ENCODE results near the gene STUM. TPM values are rescaled to one million over a fixed set of nuclear protein-coding genes. Genes with fewer than 3 reads are reported as not detected.

Gene STUM
- total RNA-seq, 6 donors from 2014 or later: under 0.01 to 0.98 (median 0.20) TPM; not detected in 1

GRCh38 chr1:226657895-226658545 is 109.5 kb downstream of the STUM start:
- Histone ChIP-seq H3K27ac (peak overlapping the region in 2 of 4 donors; percentile 71 to 81), H3K36me3 (no peaks in the 10 kb centered on the region), H3K27me3 (no peaks in the 10 kb centered on the region), H3K4me1 (peaks cover 75 to 97% (median 90%) of the 10 kb centered on the region in 4 donors), H3K4me3 (no peak overlapping the region), H3K9me3 (no peaks in the 10 kb centered on the region)
- TF ChIP-seq POLR2A (IDR thresholded peaks at IDR 0.05) (no peak), CTCF (IDR thresholded peaks at IDR 0.05) (no peak), EP300 (IDR thresholded peaks at IDR 0.05) (no peak), POLR2AphosphoS5 (IDR thresholded peaks at IDR 0.05) (no peak)
- no peak for DNase-seq
- WGBS, 2 donors: 75 to 93% methylated on average over 9 to 10 of the region's 10 CpGs
- no peak for ATAC-seq (ENCODE audit: low FRiP score in 2 of 2)

GRCh38 chr1:226658546-226659125 is 110.1 kb downstream of the STUM start:
- Histone ChIP-seq H3K4me3 (no peak overlapping the region), H3K27ac (peak overlapping the region in 2 of 4 donors; percentile 81 to 87), H3K9me3 (no peaks in the 10 kb centered on the region), H3K27me3 (no peaks in the 10 kb centered on the region), H3K36me3 (no peaks in the 10 kb centered on the region), H3K4me1 (peaks cover 76 to 97% (median 92%) of the 10 kb centered on the region in 4 donors)
- TF ChIP-seq EP300 (IDR thresholded peaks at IDR 0.05): no peak
- TF ChIP-seq POLR2A (IDR thresholded peaks at IDR 0.05): no peak
- no peak for DNase-seq
- ATAC-seq (ENCODE audit: low FRiP score in 2 of 2): no peak
- 95% methylated on average over 17 to 22 of the region's 22 CpGs for WGBS, 2 donors

Other genes starting within 250 kb of the STUM start
- 1 to 10 TPM in 5 of 6 donors, under 1 TPM in 1; 1.00 to 6.2 (median 3.7) TPM for gene LIN9, start 239.6 kb upstream of the STUM start, total RNA-seq
- 10 to 100 TPM; 56.5 to 97.9 (median 76.7) TPM for gene PARP1, start 140.7 kb upstream of the STUM start, total RNA-seq
- gene ITPKB, start 190.5 kb downstream of the STUM start, total RNA-seq: 10 to 100 TPM; 19.8 to 62.9 (median 45.8) TPM

All from upper lobe of left lung (tissue), 6 donors.